Progenitor cell of endocrine pancreas (in vitro differentiated cells): Measurements from ENCODE around the gene GJB5. TPM values are rescaled to one million over a fixed set of nuclear protein-coding genes. Genes with fewer than 3 reads are reported as not detected.
"Not testable (repeated sequence)": the region's sequence is repeated elsewhere in the genome, so short reads cannot be mapped to it uniquely, and the experiment has no call there.

Experiments
- DNase-seq: peaks from one replicate; pipeline ENCODE4 v3.0.0; 2021; ENCODE audit warnings: low spot score; ENCODE audit not compliant: unreplicated experiment
- H3K27ac Mint-ChIP-seq: 2 replicates; pipeline ENCODE4 v1.8.0; 2021; ENCODE audit warnings: mild to moderate bottlenecking, moderate library complexity, mixed read lengths
- H3K27me3 Mint-ChIP-seq: 2 replicates; pipeline ENCODE4 v1.8.0; 2021; ENCODE audit warnings: mixed read lengths
- H3K36me3 Mint-ChIP-seq: 2 replicates; pipeline ENCODE4 v1.8.0; 2022; ENCODE audit warnings: mixed read lengths; ENCODE audit not compliant: insufficient read depth
- H3K4me1 Mint-ChIP-seq: 2 replicates; pipeline ENCODE4 v1.8.0; 2021; ENCODE audit warnings: low read depth, mixed read lengths
- H3K4me3 Mint-ChIP-seq: 2 replicates; pipeline ENCODE4 v1.8.0; 2021; ENCODE audit warnings: low read depth, mild to moderate bottlenecking, moderate library complexity, mixed read lengths
- H3K9me3 Mint-ChIP-seq: 2 replicates; pipeline ENCODE4 v1.8.0; 2021; ENCODE audit warnings: low read depth, mixed read lengths
- CTCF ChIP-seq: fragments of 200-600 bp; sonication (generic); IDR thresholded peaks from one replicate; pipeline ENCODE4 v1.5.0; 2021; ENCODE audit warnings: antibody characterized with exemption, mild to moderate bottlenecking; ENCODE audit not compliant: unreplicated experiment
- total RNA-seq: library from RNA; stranded (reverse); gene quantifications from 2 replicates; pipeline ENCODE4 v1.2.1, GENCODE V29; 2021

Gene GJB5
- total RNA-seq, 1 donor from 2014 or later = not detected

- Mint-ChIP-seq H3K27ac (no peak overlapping the region), H3K9me3 (no peaks in the 10 kb centered on the region), H3K4me3 (no peak overlapping the region), H3K4me1 (no peaks in the 10 kb centered on the region), H3K36me3 (no peaks in the 10 kb centered on the region), H3K27me3 (peaks cover 43% of the 10 kb centered on the region)
- DNase-seq = no peak
- TF ChIP-seq CTCF = no peak
Observed at GRCh38 chr1:34721241-34721640, 33.6 kb upstream of the GJB5 start.

GRCh38 chr1:34721646-34722355, 33.0 kb upstream of the GJB5 start:
- TF ChIP-seq CTCF = no peak
- peaks cover 43% of the 10 kb centered on the region for H3K27me3 Mint-ChIP-seq
- DNase-seq = no peak
- no peaks in the 10 kb centered on the region for H3K4me1 Mint-ChIP-seq
- no peak overlapping the region for H3K27ac Mint-ChIP-seq
- H3K9me3 Mint-ChIP-seq = no peaks in the 10 kb centered on the region
- no peaks in the 10 kb centered on the region for H3K36me3 Mint-ChIP-seq
- no peak overlapping the region for H3K4me3 Mint-ChIP-seq

- no peak overlapping the region for H3K27ac Mint-ChIP-seq
- no peak for TF ChIP-seq CTCF
- H3K36me3 Mint-ChIP-seq = no peaks in the 10 kb centered on the region
- DNase-seq = no peak
- no peaks in the 10 kb centered on the region for H3K9me3 Mint-ChIP-seq
- peaks cover 2% of the 10 kb centered on the region for H3K4me1 Mint-ChIP-seq
- no peak overlapping the region for H3K4me3 Mint-ChIP-seq
- H3K27me3 Mint-ChIP-seq = peaks cover 42% of the 10 kb centered on the region
Observed at GRCh38 chr1:34726861-34727260, 28.0 kb upstream of the GJB5 start.

GRCh38 chr1:34730485-34730884, 24.4 kb upstream of the GJB5 start:
- no peak for DNase-seq
- H3K9me3 Mint-ChIP-seq = no peaks in the 10 kb centered on the region
- TF ChIP-seq CTCF = no peak
- H3K4me3 Mint-ChIP-seq = no peak overlapping the region
- peaks cover 2% of the 10 kb centered on the region for H3K4me1 Mint-ChIP-seq
- peaks cover 38% of the 10 kb centered on the region for H3K27me3 Mint-ChIP-seq
- no peak overlapping the region for H3K27ac Mint-ChIP-seq
- no peaks in the 10 kb centered on the region for H3K36me3 Mint-ChIP-seq

GRCh38 chr1:34732831-34733230, 22.0 kb upstream of the GJB5 start:
- not testable (repeated sequence) for H3K4me1 Mint-ChIP-seq, H3K27ac Mint-ChIP-seq, H3K9me3 Mint-ChIP-seq, H3K36me3 Mint-ChIP-seq, H3K4me3 Mint-ChIP-seq, DNase-seq
- peaks cover 36% of the 10 kb centered on the region for H3K27me3 Mint-ChIP-seq

- H3K27me3 Mint-ChIP-seq = peaks cover 31% of the 10 kb centered on the region
- H3K4me3 Mint-ChIP-seq = no peak overlapping the region
- H3K36me3 Mint-ChIP-seq = no peaks in the 10 kb centered on the region
- no peak overlapping the region for H3K27ac Mint-ChIP-seq
- peaks cover 4% of the 10 kb centered on the region for H3K4me1 Mint-ChIP-seq
- H3K9me3 Mint-ChIP-seq = no peaks in the 10 kb centered on the region
- no peak for DNase-seq
- TF ChIP-seq CTCF = no peak
Observed at GRCh38 chr1:34736692-34737091, 18.2 kb upstream of the GJB5 start.

GRCh38 chr1:34737236-34737635, 17.6 kb upstream of the GJB5 start:
- not testable (repeated sequence) for H3K4me3 Mint-ChIP-seq, H3K4me1 Mint-ChIP-seq, DNase-seq, H3K36me3 Mint-ChIP-seq, H3K9me3 Mint-ChIP-seq
- peaks cover 29% of the 10 kb centered on the region for H3K27me3 Mint-ChIP-seq
- peak overlapping the region; percentile 76 for H3K27ac Mint-ChIP-seq
